ENCODE measurements around the gene PAPOLG.

GRCh38 chr2:60793169-60793568 is 37.1 kb downstream of the PAPOLG start:
- no peak for TF ChIP-seq CTCF (IDR thresholded peaks at IDR 0.05)
- no peak for TF ChIP-seq POLR2A (IDR thresholded peaks at IDR 0.05)
